Adrenal gland (tissue), 12 donors: ENCODE data around the gene MYO1E. TPM values are rescaled to one million over a fixed set of nuclear protein-coding genes. Genes with fewer than 3 reads are reported as not detected.
A peak's percentile ranks its signal among the peaks of the same experiment; 100 is the strongest.

ENCODE experiments used
- DNase-seq, 7 donors: peaks; one replicate each; pipeline ENCODE4 v3.0.0-alpha.2; 2019 to 2020
- H3K27ac ChIP-seq, 5 donors: fragments of 200-600 bp; sonication (generic) in 4 of 5; 1 replicate in 3 of 5; 2 replicates in 2 of 5; pipeline versions ENCODE4 v1.5.1 to v1.8.0; 2016 to 2020; ENCODE audit warnings: mild to moderate bottlenecking in 1 of 5
- H3K27me3 ChIP-seq: fragments of 200-600 bp; 2 replicates; pipeline ENCODE4 v1.8.0; 2021
- H3K36me3 ChIP-seq, 2 donors: fragments of 200-600 bp; replicated peaks in 1 of 2; 1 replicate in 1 of 2; 2 replicates in 1 of 2; pipeline versions ENCODE4 v1.5.1 to v1.8.0; 2018 to 2022
- H3K4me1 ChIP-seq, 2 donors: fragments of 200-600 bp; replicated peaks in 1 of 2; 1 replicate in 1 of 2; 2 replicates in 1 of 2; pipeline versions ENCODE4 v1.5.1 to v1.8.0; 2018 to 2021
- H3K4me3 ChIP-seq, 4 donors: fragments of 200-600 bp; sonication (generic) in 3 of 4; one replicate each; pipeline ENCODE4 v1.5.1; 2016 to 2018
- H3K9me3 ChIP-seq, 3 donors: fragments of 200-600 bp; sonication (generic) in 1 of 3; replicated peaks in 1 of 3; 1 replicate in 2 of 3; 2 replicates in 1 of 3; pipeline versions ENCODE4 v1.5.1 to v1.8.0; 2016 to 2021
- POLR2A ChIP-seq, 2 donors: fragments of 450-650 bp; IDR thresholded peaks; one replicate each; pipeline ENCODE4 v1.6.1; 2017; ENCODE audit warnings: antibody characterized with exemption in 2 of 2, mild to moderate bottlenecking in 2 of 2, moderate library complexity in 1 of 2
- WGBS, 4 donors: extraction: QIAGEN DNeasy Blood & Tissue Kit in 2 of 4; methylation state at CpG; one replicate each; pipeline versions ENCODE4 v1.1.5 to v1.1.7; 2013 to 2017; 5-methylcytosine and 5-hydroxymethylcytosine counted together
- intact Hi-C, 2 donors: fragments of 100-400 bp; cut with DNase I; formaldehyde crosslinking; loops; one replicate each; pipeline versions ENCODE4 v1.14.1 to v1.15.0; 2022 to 2023
- polyA plus RNA-seq, 3 donors: library from polyadenylated mRNA; stranded (reverse); fragments of 200-250 nt in 2 of 3; fragments of 350-450 nt in 1 of 3; fragmentation: Illumina TruSeq in 1 of 3; extraction: RNeasy Lipid Tissue Mini Kit (QIAGEN cat#74804) in 1 of 3; gene quantifications; one replicate each; pipeline ENCODE4 v1.2.3, GENCODE V29; 2013 to 2014
- total RNA-seq, 9 donors: library from RNA; depleted of rRNA in 4 of 9; stranded (reverse); fragments of >200 nt in 4 of 9; fragments of 120-200 nt in 1 of 9; fragmentation: NEBNext Ultra II Directional in 1 of 9; extraction: Animal tissue kit (Norgen Biotek cat#: 25700) in 1 of 9; gene quantifications; one replicate each; pipeline versions ENCODE4 v1.1.0 to v1.2.4, GENCODE V29; 2013 to 2023
- TF ChIP-seq, protein P1 (sequence below), 6 experiments: fragments of 450-650 bp in 4 of 6; fragments of 200-600 bp in 2 of 6; sonication (generic) in 1 of 6; IDR thresholded peaks; 1 replicate in 5 of 6; 2 replicates in 1 of 6; pipeline versions ENCODE4 v1.5.1 to v1.8.0; 2016 to 2021; ENCODE audit warnings: antibody characterized with exemption in 6 of 6, mild to moderate bottlenecking in 2 of 6, moderate library complexity in 1 of 6
- donor health status: healthy with polysubstance abuse.
- donor health status: Bipolar disorder and iron deficiency.
- donor health status: DM: yes; HTN: yes; CAD: no.
- donor health status: DM: no; HTN: no; CAD: no.
- donor health status: DM: no; HTN: no; CAD: no.
- donor health status: DM: yes; HTN: yes; CAD: no.

The MYO1E gene
- total and polyA plus RNA-seq, 12 donors = 11.9 to 50.8 (median 26.0) TPM

DNA sequence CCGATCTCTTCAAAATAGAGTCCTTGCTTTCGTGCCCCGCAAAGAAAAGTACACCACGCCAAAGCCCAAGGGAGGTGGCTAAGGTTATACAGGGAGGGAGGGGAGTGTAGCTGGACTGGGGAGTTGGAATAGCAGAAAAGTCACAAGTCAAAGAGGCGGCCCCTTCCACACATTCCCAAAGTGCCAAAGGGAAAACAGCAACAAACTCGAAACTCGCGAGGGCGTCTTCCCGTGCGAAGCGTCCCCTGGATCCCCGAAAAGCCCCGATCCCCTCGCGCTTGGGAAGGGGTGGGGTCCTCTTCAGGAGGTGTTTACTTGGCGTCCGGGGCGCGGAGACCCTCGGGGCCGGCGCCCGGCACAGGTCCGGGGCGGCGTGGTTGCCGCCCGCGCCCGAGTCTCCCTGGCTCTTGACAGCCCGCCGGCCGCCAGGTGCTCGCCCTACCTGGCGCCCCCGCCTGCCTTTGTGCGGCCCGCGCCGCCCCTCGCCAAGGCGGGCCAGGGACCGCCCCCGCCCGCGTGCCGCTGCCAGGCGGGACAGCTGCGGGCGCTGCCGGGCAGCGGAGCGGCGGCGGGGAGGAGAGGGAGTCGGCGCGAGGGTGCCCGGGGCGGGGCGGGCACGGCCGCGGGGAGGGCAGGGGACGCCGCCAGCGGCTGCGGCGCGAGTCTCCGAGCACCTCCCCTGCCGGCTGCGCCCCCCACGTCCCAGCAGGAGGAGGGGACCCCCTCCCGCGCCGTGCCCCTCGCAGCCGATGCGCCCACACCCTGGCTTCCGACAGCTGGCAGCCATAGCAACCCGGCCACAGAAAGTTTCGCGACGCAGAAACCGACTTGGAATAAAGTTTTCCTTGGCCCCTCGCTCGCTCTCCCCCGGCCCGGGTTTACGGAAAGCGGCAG is 966 bp downstream of the MYO1E start:
- Histone ChIP-seq H3K27ac (peak overlapping the region; percentile 8 to 95 (median 84)), H3K4me1 (peaks cover 4 to 7% of the 10 kb centered on the region in 2 donors), H3K27me3 (no peaks in the 10 kb centered on the region), H3K36me3 (no peaks in the 10 kb centered on the region), H3K9me3 (no peaks in the 10 kb centered on the region), H3K4me3 (peak overlapping the region; percentile 44 to 96 (median 66))
- intact Hi-C loops = no loop called here
- TF ChIP-seq POLR2A (IDR thresholded peaks at IDR 0.05) = no peak
- TF ChIP-seq, protein P1, sequence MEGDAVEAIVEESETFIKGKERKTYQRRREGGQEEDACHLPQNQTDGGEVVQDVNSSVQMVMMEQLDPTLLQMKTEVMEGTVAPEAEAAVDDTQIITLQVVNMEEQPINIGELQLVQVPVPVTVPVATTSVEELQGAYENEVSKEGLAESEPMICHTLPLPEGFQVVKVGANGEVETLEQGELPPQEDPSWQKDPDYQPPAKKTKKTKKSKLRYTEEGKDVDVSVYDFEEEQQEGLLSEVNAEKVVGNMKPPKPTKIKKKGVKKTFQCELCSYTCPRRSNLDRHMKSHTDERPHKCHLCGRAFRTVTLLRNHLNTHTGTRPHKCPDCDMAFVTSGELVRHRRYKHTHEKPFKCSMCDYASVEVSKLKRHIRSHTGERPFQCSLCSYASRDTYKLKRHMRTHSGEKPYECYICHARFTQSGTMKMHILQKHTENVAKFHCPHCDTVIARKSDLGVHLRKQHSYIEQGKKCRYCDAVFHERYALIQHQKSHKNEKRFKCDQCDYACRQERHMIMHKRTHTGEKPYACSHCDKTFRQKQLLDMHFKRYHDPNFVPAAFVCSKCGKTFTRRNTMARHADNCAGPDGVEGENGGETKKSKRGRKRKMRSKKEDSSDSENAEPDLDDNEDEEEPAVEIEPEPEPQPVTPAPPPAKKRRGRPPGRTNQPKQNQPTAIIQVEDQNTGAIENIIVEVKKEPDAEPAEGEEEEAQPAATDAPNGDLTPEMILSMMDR (IDR thresholded peaks at IDR 0.05) = no peak
- WGBS, 4 donors = 2 to 12% (median 3%) methylated on average over 16 to 93 of the region's 93 CpGs
- DNase-seq = peak in 4 of 7 donors; percentile 17 to 53 (median 30)

DNA sequence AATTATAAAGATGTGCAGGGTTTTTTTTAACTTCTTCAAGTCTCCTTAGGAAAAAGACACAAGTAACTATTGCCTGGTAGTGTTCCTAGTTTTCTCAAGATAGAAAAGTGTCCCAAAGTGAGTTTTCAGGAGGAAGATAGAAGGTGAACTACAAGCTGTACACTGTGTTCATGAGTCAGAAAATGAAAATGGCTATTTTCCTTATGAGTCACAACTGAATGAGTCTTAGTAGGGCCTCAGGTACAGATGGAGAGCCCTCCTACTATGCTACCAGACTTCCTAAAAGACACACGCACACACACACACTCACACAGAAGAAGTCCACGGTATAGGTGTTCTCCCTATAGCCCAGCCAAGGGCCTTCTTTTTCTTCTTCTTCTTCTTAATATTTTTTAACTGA is 3.1 kb downstream of the MYO1E start:
- no peak overlapping the region for H3K27ac ChIP-seq
- WGBS, 4 donors = 93 to 97% (median 95%) methylated on average over 2 of the region's 2 CpGs
- no peak overlapping the region for H3K4me3 ChIP-seq
- no peaks in the 10 kb centered on the region for H3K9me3 ChIP-seq
- H3K4me1 ChIP-seq = peaks cover 4 to 7% of the 10 kb centered on the region in 2 donors
- no peaks in the 10 kb centered on the region for H3K36me3 ChIP-seq
- no peak for DNase-seq
- H3K27me3 ChIP-seq = no peaks in the 10 kb centered on the region
- TF ChIP-seq, protein P1 (IDR thresholded peaks at IDR 0.05) = no peak
- TF ChIP-seq POLR2A (IDR thresholded peaks at IDR 0.05) = no peak
- intact Hi-C loops = no loop called here

DNA sequence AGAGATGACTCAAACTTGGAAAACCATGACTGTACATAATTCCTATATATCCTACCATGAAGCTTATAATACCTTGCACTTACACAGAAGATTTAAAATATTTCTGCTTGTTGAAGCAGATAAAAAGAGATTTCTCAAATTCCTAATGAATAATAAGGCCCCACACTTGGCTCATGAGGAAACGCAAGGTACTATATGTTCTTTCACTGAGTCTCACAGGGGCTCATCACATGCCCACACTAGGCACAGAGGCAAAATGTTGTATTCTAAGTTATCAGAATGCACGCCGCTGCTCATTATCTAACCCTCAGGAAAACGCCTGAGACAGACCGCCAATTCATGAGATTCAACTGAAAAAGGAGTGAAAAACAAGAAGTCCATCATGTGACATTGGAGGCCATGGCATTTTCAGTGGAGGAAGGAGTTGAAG is 5.6 kb downstream of the MYO1E start:
- 77 to 88% (median 85%) methylated on average over 5 of the region's 5 CpGs for WGBS, 4 donors
- Histone ChIP-seq H3K9me3 (no peaks in the 10 kb centered on the region), H3K36me3 (no peaks in the 10 kb centered on the region), H3K27ac (no peak overlapping the region), H3K4me3 (no peak overlapping the region), H3K27me3 (no peaks in the 10 kb centered on the region), H3K4me1 (peaks cover 0 to 7% of the 10 kb centered on the region in 2 donors)
- intact Hi-C loops = no loop called here
- peak in 1 of 7 donors; percentile 6 for DNase-seq
- TF ChIP-seq, protein P1 (IDR thresholded peaks at IDR 0.05) = no peak
- TF ChIP-seq POLR2A (IDR thresholded peaks at IDR 0.05) = no peak

DNA sequence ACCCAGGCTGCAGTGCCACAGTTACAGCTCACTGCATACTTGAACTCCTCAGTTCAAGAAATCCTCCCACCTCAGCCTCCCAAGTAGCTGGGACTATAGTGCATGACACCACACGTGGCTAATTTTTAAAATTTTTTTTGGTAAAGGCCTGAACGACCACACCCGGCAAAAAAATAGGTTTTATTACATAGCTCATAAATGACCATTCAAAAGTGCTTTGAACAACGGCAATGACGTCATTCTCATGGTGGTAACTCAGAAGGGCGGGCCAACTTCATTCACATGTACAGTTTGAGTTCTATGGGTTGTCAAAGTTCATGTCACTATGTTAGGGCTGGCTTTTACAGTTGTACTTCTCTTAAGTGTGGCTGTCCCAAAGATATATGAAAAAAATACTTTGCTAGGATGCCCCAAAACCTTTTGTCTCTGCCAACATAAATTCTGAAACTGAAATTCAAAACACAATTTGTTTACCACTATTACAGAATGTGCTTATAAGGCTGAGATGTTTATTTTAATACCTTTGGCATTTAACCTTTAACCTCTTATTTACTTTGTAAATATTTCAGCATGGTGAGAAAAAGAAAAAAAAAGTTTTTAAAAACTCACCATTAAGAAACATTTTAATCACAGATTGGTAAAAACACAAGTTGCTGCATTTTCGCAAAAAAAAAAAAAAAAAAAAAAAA is 6.2 kb downstream of the MYO1E start:
- Histone ChIP-seq H3K9me3 (no peaks in the 10 kb centered on the region), H3K27ac (no peak overlapping the region), H3K27me3 (no peaks in the 10 kb centered on the region), H3K36me3 (no peaks in the 10 kb centered on the region), H3K4me1 (peaks cover 0 to 7% of the 10 kb centered on the region in 2 donors), H3K4me3 (no peak overlapping the region)
- intact Hi-C loops = no loop called here
- 62 to 79% (median 71%) methylated on average over 7 of the region's 7 CpGs for WGBS, 4 donors
- TF ChIP-seq, protein P1 (IDR thresholded peaks at IDR 0.05) = no peak
- TF ChIP-seq POLR2A (IDR thresholded peaks at IDR 0.05) = no peak
- no peak for DNase-seq
